Fibroblast of gingiva (primary cell): ENCODE results near the gene PLA2G3.

Experiments used
- DNase-seq: peaks from one replicate; pipeline ENCODE4 v3.0.0-alpha.2; 2011; ENCODE audit warnings: low read depth

Gene PLA2G3

GRCh38 chr22:31148488-31148887 lies 8.2 kb upstream of the PLA2G3 start:
- peak; percentile 86 for DNase-seq

- DNase-seq = no peak
Measured at GRCh38 chr22:31144223-31144622, 3.9 kb upstream of the PLA2G3 start.

GRCh38 chr22:31143537-31143936 lies 3.2 kb upstream of the PLA2G3 start:
- no peak for DNase-seq

- no peak for DNase-seq
Measured at GRCh38 chr22:31143038-31143437, 2.7 kb upstream of the PLA2G3 start.

GRCh38 chr22:31142285-31142684 lies 2.0 kb upstream of the PLA2G3 start:
- no peak for DNase-seq

- DNase-seq = no peak
Measured at GRCh38 chr22:31141551-31141950, 1.2 kb upstream of the PLA2G3 start.

GRCh38 chr22:31140746-31141145 lies 438 bp upstream of the PLA2G3 start:
- DNase-seq = no peak

- no peak for DNase-seq
Measured at GRCh38 chr22:31139066-31139465, 1.2 kb downstream of the PLA2G3 start.

GRCh38 chr22:31138126-31138525 lies 2.2 kb downstream of the PLA2G3 start:
- DNase-seq = no peak

- DNase-seq = no peak
Measured at GRCh38 chr22:31137721-31138120, 2.6 kb downstream of the PLA2G3 start.

GRCh38 chr22:31136711-31137110 lies 3.6 kb downstream of the PLA2G3 start:
- no peak for DNase-seq

GRCh38 chr22:31136155-31136554 lies 4.2 kb downstream of the PLA2G3 start:
- no peak for DNase-seq

GRCh38 chr22:31135706-31136105 lies 4.6 kb downstream of the PLA2G3 start:
- DNase-seq = no peak

- no peak for DNase-seq
Measured at GRCh38 chr22:31134688-31135087, 5.6 kb downstream of the PLA2G3 start.

- DNase-seq = no peak
Measured at GRCh38 chr22:31133911-31134310, 6.4 kb downstream of the PLA2G3 start.

GRCh38 chr22:31130873-31131272 lies 9.4 kb downstream of the PLA2G3 start:
- no peak for DNase-seq

GRCh38 chr22:31128156-31128555 lies 12.2 kb downstream of the PLA2G3 start:
- DNase-seq = no peak

- no peak for DNase-seq
Measured at GRCh38 chr22:31127181-31127772, 13.0 kb downstream of the PLA2G3 start.

GRCh38 chr22:31126869-31127175 lies 13.5 kb downstream of the PLA2G3 start:
- DNase-seq = no peak

GRCh38 chr22:31126128-31126868 lies 14.0 kb downstream of the PLA2G3 start:
- no peak for DNase-seq

- DNase-seq = no peak
Measured at GRCh38 chr22:31125521-31126117, 14.7 kb downstream of the PLA2G3 start.

GRCh38 chr22:31124811-31125465 lies 15.4 kb downstream of the PLA2G3 start:
- no peak for DNase-seq

GRCh38 chr22:31124290-31124689 lies 16.0 kb downstream of the PLA2G3 start:
- DNase-seq = no peak
